ENCODE measurements around the gene RIC8B.

- TF ChIP-seq EP300 (IDR thresholded peaks at IDR 0.05) = no peak
- TF ChIP-seq CTCF (IDR thresholded peaks at IDR 0.05) = no peak
Observed at GRCh38 chr12:106753526-106753925, 21.0 kb upstream of the RIC8B start.
